B cell (primary cell): Measurements from ENCODE around the gene CD180. TPM values are rescaled to one million over a fixed set of nuclear protein-coding genes. Genes with fewer than 3 reads are reported as not detected.
A peak's percentile ranks its signal among the peaks of the same experiment; 100 is the strongest.

Source experiments
- ATAC-seq: fragments of 200-7000 bp; cut with Tn5 transposase; one replicate; pipeline ENCODE4 v1.10.0; 2021; ENCODE audit warnings: low read depth, mild to moderate bottlenecking, moderate number of reproducible peaks, moderate library complexity
- CTCF ChIA-PET: fragments of 350-600 bp; sonication (Branson Sonifier 250); formaldehyde crosslinking; loops from one replicate; lab custom pipeline; 2021; ENCODE audit warnings: antibody characterized with exemption, inconsistent platforms; lab: Charles Lee
- POLR2A ChIA-PET: fragments of 350-600 bp; sonication (Branson Sonifier 250); formaldehyde crosslinking; loops from one replicate; lab custom pipeline; 2021; ENCODE audit warnings: antibody characterized with exemption; lab: Charles Lee
- DNase-seq: peaks from one replicate; pipeline ENCODE4 v3.0.0; 2013
- H2AFZ ChIP-seq: 2 replicates; pipeline ENCODE4 v1.6.1; 2012; ENCODE audit warnings: mild to moderate bottlenecking, low read depth, low read length; ENCODE audit not compliant: insufficient read depth, poor library complexity, severe bottlenecking
- H3K27ac ChIP-seq, 2 donors: 1 replicate in 1 of 2; 2 replicates in 1 of 2; pipeline ENCODE4 v1.5.1; 2012 to 2013; ENCODE audit warnings: low read length in 2 of 2, mild to moderate bottlenecking in 2 of 2, moderate library complexity in 1 of 2
- H3K27me3 ChIP-seq, 4 experiments: fragments of 200-600 bp in 1 of 4; sonication (generic) in 1 of 4; replicated peaks in 1 of 4; 1 replicate in 2 of 4; 2 replicates in 2 of 4; pipeline versions ENCODE4 v1.6.1 to v1.7.0; 2013 to 2016; ENCODE audit warnings: low read length in 3 of 4, mild to moderate bottlenecking in 2 of 4, mixed read lengths in 1 of 4, moderate library complexity in 1 of 4; ENCODE audit not compliant: insufficient read depth in 4 of 4, control insufficient read depth in 3 of 4; ENCODE audit errors: control extremely low read depth in 1 of 4
- H3K36me3 ChIP-seq, 2 experiments: replicated peaks in 1 of 2; 1 replicate in 1 of 2; 2 replicates in 1 of 2; pipeline versions ENCODE4 v1.6.1 to v1.7.1; 2013; ENCODE audit warnings: low read length in 1 of 2; ENCODE audit not compliant: insufficient read depth in 2 of 2, control insufficient read depth in 1 of 2; ENCODE audit errors: control extremely low read depth in 1 of 2, extremely low read depth in 1 of 2
- H3K4me1 ChIP-seq, 2 donors: fragments of 200-600 bp in 1 of 2; sonication (generic) in 1 of 2; 1 replicate in 1 of 2; 2 replicates in 1 of 2; pipeline versions ENCODE4 v1.5.1 to v1.6.1; 2013 to 2017; ENCODE audit warnings: low read length in 2 of 2; ENCODE audit not compliant: control insufficient read depth in 2 of 2, insufficient read depth in 2 of 2
- H3K4me2 ChIP-seq: replicated peaks from 2 replicates; pipeline ENCODE3; 2012; ENCODE audit warnings: mild to moderate bottlenecking, low read depth, low read length; ENCODE audit not compliant: poor library complexity, severe bottlenecking
- H3K4me3 ChIP-seq, 5 experiments: fragments of 200-600 bp in 1 of 5; sonication (generic) in 1 of 5; 1 replicate in 3 of 5; 2 replicates in 2 of 5; pipeline versions ENCODE4 v1.5.1 to v1.7.0; 2011 to 2016; ENCODE audit warnings: low read length in 4 of 5, mild to moderate bottlenecking in 4 of 5, low read depth in 2 of 5, control low read depth in 1 of 5, moderate library complexity in 1 of 5; ENCODE audit not compliant: insufficient read depth in 1 of 5; ENCODE audit errors: control extremely low read depth in 1 of 5, extremely low read depth in 1 of 5
- H3K79me2 ChIP-seq: fragments of 200-600 bp; sonication (generic); one replicate; pipeline ENCODE4 v1.6.0; 2016; ENCODE audit warnings: low read length; ENCODE audit not compliant: control insufficient read depth, insufficient read depth
- H3K9ac ChIP-seq: fragments of 200-600 bp; sonication (generic); 2 replicates; pipeline ENCODE4 v1.6.1; 2017; ENCODE audit warnings: mild to moderate bottlenecking, low read length, moderate library complexity
- H3K9me3 ChIP-seq, 3 donors: one replicate each; pipeline versions ENCODE4 v1.6.1 to v1.7.1; 2013; ENCODE audit warnings: low read length in 2 of 3; ENCODE audit not compliant: control insufficient read depth in 2 of 3, insufficient read depth in 1 of 3; ENCODE audit errors: control extremely low read depth in 1 of 3
- H4K20me1 ChIP-seq: 2 replicates; pipeline ENCODE4 v1.6.0; 2012; ENCODE audit warnings: mild to moderate bottlenecking, low read length; ENCODE audit not compliant: insufficient read depth, control insufficient read depth, poor library complexity, severe bottlenecking
- H3K27ac Mint-ChIP-seq: one replicate; pipeline ENCODE4 v1.8.0; 2021; ENCODE audit warnings: mixed read lengths
- H3K27me3 Mint-ChIP-seq: one replicate; pipeline ENCODE4 v1.8.0; 2021; ENCODE audit warnings: mixed read lengths
- H3K4me1 Mint-ChIP-seq: one replicate; pipeline ENCODE4 v1.8.0; 2021; ENCODE audit warnings: mixed read lengths
- H3K4me3 Mint-ChIP-seq: one replicate; pipeline ENCODE4 v1.8.0; 2021; ENCODE audit warnings: mixed read lengths
- H3K9me3 Mint-ChIP-seq: one replicate; pipeline ENCODE4 v1.8.0; 2022; ENCODE audit warnings: mixed read lengths; ENCODE audit not compliant: insufficient read depth
- CTCF ChIP-seq: fragments of 200-600 bp; IDR thresholded peaks from one replicate; pipeline ENCODE4 v1.8.0; 2022; ENCODE audit warnings: antibody characterized with exemption, mild to moderate bottlenecking
- EZH2 ChIP-seq: IDR thresholded peaks from 2 replicates; pipeline ENCODE4 v1.6.1; 2012; ENCODE audit warnings: borderline replicate concordance, low read depth, mild to moderate bottlenecking, moderate library complexity, low read length; ENCODE audit not compliant: insufficient read depth, poor library complexity, severe bottlenecking
- WGBS: methylation state at CpG from one replicate; pipeline ENCODE4 v1.1.5; 2013; ENCODE audit warnings: missing lambda C conversion rate; ENCODE audit not compliant: insufficient coverage; 5-methylcytosine and 5-hydroxymethylcytosine counted together
- intact Hi-C: fragments of 100-400 bp; cut with micrococcal nuclease; formaldehyde crosslinking; loops from one replicate; pipeline ENCODE4 v1.10.0; 2022
- polyA plus RNA-seq: library from polyadenylated mRNA; depleted of rRNA; stranded (reverse); fragments of >200 nt; gene quantifications from 2 replicates; pipeline ENCODE4 v1.2.3, GENCODE V29; 2012
- total RNA-seq, 2 donors: library from RNA; stranded (reverse); fragments of 120-200 nt in 1 of 2; gene quantifications; 1 replicate in 1 of 2; 2 replicates in 1 of 2; pipeline versions ENCODE4 v1.2.3 to v1.2.4, GENCODE V29; 2013 to 2022

Gene CD180
- total and polyA plus RNA-seq, 2 donors (not counting 1 experiment from before 2014, with no cell fraction given): 16.1 to 16.4 TPM

- TF ChIP-seq EZH2 (no peak), CTCF (no peak)
- intact Hi-C loops: loop anchor here (5.0 to 10.0 kb wide), 2 partner anchors 1001 to 1492 kb away; partner anchors contain the start of genes NLN, PIK3R1 and SGTB
- peaks cover 41 to 46% of the 10 kb centered on the region in 2 donors for H3K4me1 ChIP-seq
- no peaks in the 10 kb centered on the region for H4K20me1 ChIP-seq
- Mint-ChIP-seq H3K9me3 (no peaks in the 10 kb centered on the region), H3K4me1 (peaks cover 59% of the 10 kb centered on the region), H3K27me3 (no peaks in the 10 kb centered on the region), H3K4me3 (peak overlapping the region; percentile 85), H3K27ac (peak overlapping the region; percentile 100)
- no peaks in the 10 kb centered on the region for H3K36me3 ChIP-seq
- H3K9ac ChIP-seq: peak overlapping the region; percentile 14
- no peaks in the 10 kb centered on the region for H3K9me3 ChIP-seq
- H3K4me2 ChIP-seq: peak overlapping the region; percentile 68
- no peak for DNase-seq
- peak overlapping the region; percentile 69 for H2AFZ ChIP-seq
- no CpG with 5 or more reads among the region's 1 CpG for WGBS
- H3K4me3 ChIP-seq: peak overlapping the region in 1 of 5 experiments; percentile 17
- H3K27me3 ChIP-seq: no peaks in the 10 kb centered on the region
- CTCF ChIA-PET: interaction anchor here (0.8 to 3.3 kb wide), 7 partner anchors 10 to 54 kb away, joined by 3 to 14 read pairs (median 11); partner anchors contain the start of gene CD180
- peaks cover 29% of the 10 kb centered on the region for H3K79me2 ChIP-seq
- no peak for ATAC-seq
- POLR2A ChIA-PET: interaction anchor here (1.1 to 1.9 kb wide), 3 partner anchors 9 to 61 kb away, joined by 6 to 8 read pairs (median 6); no protein-coding TSS in a partner anchor
- H3K27ac ChIP-seq: peak overlapping the region; percentile 92 to 98
Observed at GRCh38 chr5:67216564-67216963, 20.0 kb upstream of the CD180 start.
